H1 (cell line): ENCODE data around the gene OR1K1. TPM values are rescaled to one million over a fixed set of nuclear protein-coding genes. Genes with fewer than 3 reads are reported as not detected.

Experiments
- CTCF ChIA-PET: fragments of 300-600 bp; sonication (Branson Sonifier 250); formaldehyde crosslinking; loops from one replicate; lab custom pipeline; 2021; ENCODE audit not compliant: partially characterized antibody; lab: Charles Lee
- POLR2A ChIA-PET: fragments of 300-600 bp; sonication (Branson Sonifier 250); formaldehyde crosslinking; loops from one replicate; lab custom pipeline; 2021; ENCODE audit warnings: inconsistent platforms; ENCODE audit not compliant: partially characterized antibody; lab: Charles Lee
- DNase-seq, 2 experiments: peaks; one replicate each; pipeline versions ENCODE4 v3.0.0 to v3.0.0-alpha.2; 2010 to 2022; ENCODE audit warnings: low spot score in 2 of 2, low read depth in 1 of 2, mixed read lengths in 1 of 2
- FAIRE-seq: peaks from 2 replicates; lab custom pipeline; 2011; peaks lifted over from hg19 to GRCh38; lab: Jason Lieb, UNC
- H2AFZ ChIP-seq: 2 replicates; pipeline ENCODE4 v1.8.1; 2012; ENCODE audit warnings: low read length, inconsistent platforms
- H2AK5ac ChIP-seq: 2 replicates; pipeline ENCODE4 v1.6.1; 2013; ENCODE audit warnings: low read depth, low read length
- H2BK120ac ChIP-seq: replicated peaks from 2 replicates; pipeline ENCODE3; 2013; ENCODE audit warnings: low read depth, low read length, inconsistent platforms
- H2BK12ac ChIP-seq: 2 replicates; pipeline ENCODE4 v1.6.1; 2013; ENCODE audit warnings: low read depth, low read length
- H2BK15ac ChIP-seq: 2 replicates; pipeline ENCODE4 v1.6.1; 2013; ENCODE audit warnings: low read length
- H2BK20ac ChIP-seq: 2 replicates; pipeline ENCODE4 v1.6.1; 2013; ENCODE audit warnings: low read length
- H2BK5ac ChIP-seq: 2 replicates; pipeline ENCODE4 v1.6.1; 2013; ENCODE audit warnings: low read depth, low read length
- H3K14ac ChIP-seq: 2 replicates; pipeline ENCODE4 v1.6.1; 2013; ENCODE audit warnings: inconsistent platforms; ENCODE audit not compliant: insufficient read length
- H3K18ac ChIP-seq: 2 replicates; pipeline ENCODE4 v1.6.1; 2013; ENCODE audit warnings: low read length; ENCODE audit errors: extremely low read depth
- H3K23ac ChIP-seq: 2 replicates; pipeline ENCODE4 v1.6.1; 2013; ENCODE audit warnings: inconsistent platforms; ENCODE audit not compliant: insufficient read length
- H3K23me2 ChIP-seq: 2 replicates; pipeline ENCODE4 v1.6.1; 2013; ENCODE audit warnings: low read depth, low read length
- H3K27ac ChIP-seq: 2 replicates; pipeline ENCODE4 v1.6.1; 2011; ENCODE audit warnings: low read depth, low read length, inconsistent platforms
- H3K27me3 ChIP-seq, 4 experiments: replicated peaks in 1 of 4; 1 replicate in 1 of 4; 2 replicates in 3 of 4; pipeline versions ENCODE4 v1.6.1 to v1.8.1; 2011 to 2013; ENCODE audit warnings: low read length in 3 of 4, mild to moderate bottlenecking in 3 of 4, inconsistent platforms in 2 of 4, mixed read lengths in 2 of 4, moderate library complexity in 1 of 4; ENCODE audit not compliant: control insufficient read depth in 3 of 4, insufficient read depth in 3 of 4; ENCODE audit errors: extremely low read depth in 1 of 4
- H3K36me3 ChIP-seq, 4 experiments: 2 replicates each; pipeline versions ENCODE4 v1.6.1 to v1.8.1; 2011 to 2013; ENCODE audit warnings: mild to moderate bottlenecking in 4 of 4, low read length in 3 of 4, moderate library complexity in 2 of 4, control low read depth in 1 of 4, inconsistent platforms in 1 of 4; ENCODE audit not compliant: insufficient read depth in 4 of 4, control insufficient read depth in 2 of 4
- H3K4ac ChIP-seq: replicated peaks from 2 replicates; pipeline ENCODE3; 2013; ENCODE audit warnings: low read length, low read depth, mixed read lengths, inconsistent platforms; ENCODE audit not compliant: insufficient read length
- H3K4me1 ChIP-seq, 4 experiments: replicated peaks in 1 of 4; 1 replicate in 1 of 4; 2 replicates in 3 of 4; pipeline versions ENCODE4 v1.6.1 to v1.8.1; 2011 to 2013; ENCODE audit warnings: low read length in 3 of 4, inconsistent platforms in 2 of 4, mixed read lengths in 1 of 4; ENCODE audit not compliant: insufficient read depth in 4 of 4, control insufficient read depth in 3 of 4
- H3K4me2 ChIP-seq, 2 experiments: 2 replicates each; pipeline versions ENCODE4 v1.6.1 to v1.8.1; 2011 to 2013; ENCODE audit warnings: low read depth in 2 of 2, low read length in 2 of 2, control low read depth in 1 of 2, inconsistent platforms in 1 of 2, mild to moderate bottlenecking in 1 of 2; ENCODE audit not compliant: insufficient read depth in 1 of 2
- H3K4me3 ChIP-seq, 4 experiments: fragments of 200-600, 300-600 bp in 1 of 4; sonication (generic), shearing (Covaris generic), sonication (Bioruptor Twin) in 1 of 4; 2 replicates each; pipeline versions ENCODE4 v1.5.1 to v1.8.1; 2011 to 2016; ENCODE audit warnings: low read length in 4 of 4, low read depth in 3 of 4, control low read depth in 2 of 4, inconsistent platforms in 2 of 4, mild to moderate bottlenecking in 2 of 4, mixed read lengths in 1 of 4, moderate library complexity in 1 of 4; ENCODE audit not compliant: insufficient read depth in 2 of 4; ENCODE audit errors: extremely low read depth in 1 of 4
- H3K56ac ChIP-seq: replicated peaks from 2 replicates; pipeline ENCODE3; 2013; ENCODE audit warnings: low read depth, mild to moderate bottlenecking, mixed read lengths, low read length, inconsistent platforms; ENCODE audit not compliant: insufficient read length
- H3K79me1 ChIP-seq: 2 replicates; pipeline ENCODE4 v1.6.1; 2013; ENCODE audit warnings: low read depth, low read length, control low read depth
- H3K79me2 ChIP-seq, 2 experiments: 2 replicates each; pipeline versions ENCODE4 v1.6.1 to v1.8.1; 2012 to 2013; ENCODE audit warnings: low read length in 2 of 2, mild to moderate bottlenecking in 2 of 2, inconsistent platforms in 1 of 2; ENCODE audit not compliant: insufficient read depth in 2 of 2, control insufficient read depth in 1 of 2
- H3K9ac ChIP-seq, 4 experiments: replicated peaks in 1 of 4; 1 replicate in 1 of 4; 2 replicates in 3 of 4; pipeline versions ENCODE4 v1.6.1 to v1.8.1; 2011 to 2013; ENCODE audit warnings: low read depth in 3 of 4, low read length in 3 of 4, control low read depth in 2 of 4, mild to moderate bottlenecking in 2 of 4, moderate library complexity in 2 of 4, inconsistent platforms in 1 of 4; ENCODE audit errors: extremely low read depth in 1 of 4
- H3K9me3 ChIP-seq, 2 experiments: 2 replicates each; pipeline versions ENCODE4 v1.6.1 to v1.8.1; 2012 to 2013; ENCODE audit warnings: mild to moderate bottlenecking in 2 of 2, moderate library complexity in 2 of 2, control low read depth in 1 of 2, inconsistent platforms in 1 of 2, low read depth in 1 of 2, low read length in 1 of 2, mixed read lengths in 1 of 2; ENCODE audit not compliant: insufficient read depth in 2 of 2
- H4K20me1 ChIP-seq, 2 experiments: replicated peaks in 1 of 2; 2 replicates each; pipeline versions ENCODE3 to v1.8.1; 2011 to 2013; ENCODE audit warnings: inconsistent platforms in 2 of 2, low read length in 2 of 2, mild to moderate bottlenecking in 1 of 2; ENCODE audit not compliant: insufficient read depth in 2 of 2, control insufficient read depth in 1 of 2
- H4K5ac ChIP-seq: 2 replicates; pipeline ENCODE4 v1.6.1; 2013; ENCODE audit warnings: low read length, low read depth, mixed read lengths, inconsistent platforms; ENCODE audit not compliant: insufficient read length
- H4K8ac ChIP-seq: 2 replicates; pipeline ENCODE4 v1.8.0; 2013; ENCODE audit warnings: mild to moderate bottlenecking, moderate library complexity, low read length, inconsistent platforms; ENCODE audit not compliant: insufficient read depth; ENCODE audit errors: extremely low read depth
- H4K91ac ChIP-seq: replicated peaks from 2 replicates; pipeline ENCODE3; 2013; ENCODE audit warnings: low read length, mixed read lengths, inconsistent platforms; ENCODE audit not compliant: insufficient read length
- BCL11A ChIP-seq, 2 experiments: IDR thresholded peaks; one replicate each; pipeline ENCODE4 v1.6.1; 2011; ENCODE audit warnings: low read depth in 2 of 2, low read length in 2 of 2, mild to moderate bottlenecking in 2 of 2
- CBX8 ChIP-seq: fragments of 300-800, 300-1000 bp; sonication (generic); IDR thresholded peaks from 2 replicates; pipeline ENCODE4 v1.7.1; 2016; ENCODE audit warnings: low read depth, low read length, borderline replicate concordance
- KDM4A ChIP-seq: IDR thresholded peaks from one replicate; pipeline ENCODE4 v1.7.1; 2012; ENCODE audit warnings: low read depth, mild to moderate bottlenecking, moderate library complexity, low read length, inconsistent platforms; ENCODE audit not compliant: severe bottlenecking
- SAP30 ChIP-seq: fragments of 300-600 bp; sonication (generic); IDR thresholded peaks from 2 replicates; pipeline ENCODE4 v1.7.1; 2012; ENCODE audit warnings: low read length, moderate library complexity, mild to moderate bottlenecking, inconsistent platforms; ENCODE audit not compliant: insufficient read depth, insufficient replicate concordance
- SIN3A ChIP-seq, 2 experiments: IDR thresholded peaks in 1 of 2; conservative IDR thresholded peaks in 1 of 2; 2 replicates each; pipeline ENCODE4 v1.6.1; 2011 to 2012; ENCODE audit warnings: low read length in 2 of 2, improper control_type of control experiment in 1 of 2, low read depth in 1 of 2, mild to moderate bottlenecking in 1 of 2
- SIX5 ChIP-seq: IDR thresholded peaks from 2 replicates; pipeline ENCODE4 v1.6.1; 2011; ENCODE audit warnings: mild to moderate bottlenecking, low read depth, low read length
- WGBS, 2 experiments: shearing (Covaris generic) in 1 of 2; methylation state at CpG; one replicate each; pipeline versions ENCODE4 v1.1.6 to v1.1.7; 2013 to 2015; ENCODE audit warnings: low lambda C conversion rate in 2 of 2, mixed read lengths in 2 of 2, inconsistent platforms in 1 of 2, low coverage in 1 of 2, missing lambda C conversion rate in 1 of 2; ENCODE audit not compliant: insufficient replicate concordance in 2 of 2, insufficient coverage in 1 of 2, insufficient read length in 1 of 2; ENCODE audit errors: extremely low coverage in 1 of 2, missing lambda C conversion rate in 1 of 2; 5-methylcytosine and 5-hydroxymethylcytosine counted together
- polyA plus RNA-seq, 7 experiments: library from polyadenylated mRNA; depleted of rRNA in 3 of 7; stranded (reverse) in 5 of 7; unstranded in 2 of 7; fragments of >200 nt in 5 of 7; fragments of 200-250 nt in 2 of 7; gene quantifications; 1 replicate in 5 of 7; 2 replicates in 1 of 7; 4 replicates in 1 of 7; pipeline versions ENCODE4 v1.2.1 to v1.2.3, GENCODE V29; 2011 to 2013; ENCODE audit warnings: missing spikeins in 2 of 7, mixed read lengths in 2 of 7
- total RNA-seq: library from RNA; stranded (reverse); fragmentation: NEBNext Ultra II Directional; extraction: Animal tissue kit (Norgen Biotek cat#: 25700); gene quantifications from 2 replicates; pipeline ENCODE4 v1.2.1, GENCODE V29; 2021

The OR1K1 gene
- total and polyA plus RNA-seq, 2 of the 8 experiments (the other 6 are each of a cell fraction or from before 2014, with no cell fraction given): not detected

- no peak overlapping the region for H3K9ac ChIP-seq
- H3K4me2 ChIP-seq: no peak overlapping the region
- no peaks in the 10 kb centered on the region for H3K9me3 ChIP-seq
- FAIRE-seq (no peak), DNase-seq (no peak)
- no peak overlapping the region for H3K23ac ChIP-seq
- H3K4me1 ChIP-seq: no peaks in the 10 kb centered on the region
- H4K91ac ChIP-seq: no peak overlapping the region
- H2BK20ac ChIP-seq: no peak overlapping the region
- ChIA-PET CTCF (no interaction called here), POLR2A (interaction anchor here (0.5 to 0.6 kb wide), 2 partner anchors 10 to 23 kb away, joined by 3 read pairs; no protein-coding TSS in a partner anchor)
- H2BK5ac ChIP-seq: no peak overlapping the region
- peaks cover 9 to 39% (median 22%) of the 10 kb centered on the region in 4 experiments for H3K36me3 ChIP-seq
- no peak overlapping the region for H2AFZ ChIP-seq
- H2BK12ac ChIP-seq: no peak overlapping the region
- no peak overlapping the region for H2BK120ac ChIP-seq
- H4K20me1 ChIP-seq: no peaks in the 10 kb centered on the region
- H4K8ac ChIP-seq: no peak overlapping the region
- H3K79me1 ChIP-seq: no peaks in the 10 kb centered on the region
- no peaks in the 10 kb centered on the region for H3K27me3 ChIP-seq
- H3K23me2 ChIP-seq: no peaks in the 10 kb centered on the region
- no peak overlapping the region for H3K27ac ChIP-seq
- H3K56ac ChIP-seq: no peak overlapping the region
- H3K14ac ChIP-seq: no peak overlapping the region
- TF ChIP-seq SIN3A (conservative IDR thresholded peaks at IDR 0.05 in 1 of 2, IDR thresholded peaks at IDR 0.05 in 1 of 2; ENCODE audit: low read depth in 1 of 2, low read length in 2 of 2): no peak
- TF ChIP-seq SIX5: no peak
- TF ChIP-seq CBX8: no peak
- TF ChIP-seq BCL11A (IDR thresholded peaks at IDR 0.05; ENCODE audit: low read depth in 2 of 2, low read length in 2 of 2): no peak
- no peak for TF ChIP-seq KDM4A
- no peak for TF ChIP-seq SAP30
- H4K5ac ChIP-seq: no peak overlapping the region
- H2AK5ac ChIP-seq: no peak overlapping the region
- no peak overlapping the region for H3K4me3 ChIP-seq
- WGBS, 2 experiments: 93% methylated on average over 5 of the region's 5 CpGs; no CpG with 5 or more reads in 1 of the 2 experiments
- no peaks in the 10 kb centered on the region for H3K79me2 ChIP-seq
- H3K4ac ChIP-seq: no peak overlapping the region
- no peak overlapping the region for H2BK15ac ChIP-seq
- H3K18ac ChIP-seq: no peak overlapping the region
Observed at GRCh38 chr9:122846371-122846940, 46.5 kb downstream of the OR1K1 start.
